Measurements from ENCODE around the gene SYNGR1.

SYNGR1 gene

GRCh38 chr22:39362271-39362670, 12.5 kb downstream of the SYNGR1 start:
- H4K8ac ChIP-seq (ENCODE audit: low read length) = no peak overlapping the region
- H3K27me3 ChIP-seq (ENCODE audit: control insufficient read depth in 1 of 2, insufficient read depth in 1 of 2, low read length in 2 of 2) = no peaks in the 10 kb centered on the region
- H2AFZ ChIP-seq (ENCODE audit: low read depth, low read length) = no peak overlapping the region
- no peak for DNase-seq
- no peak overlapping the region for H2BK12ac ChIP-seq (ENCODE audit: low read length in 2 of 2)
- no peak overlapping the region for H3K4me2 ChIP-seq (ENCODE audit: low read length, poor library complexity, severe bottlenecking)
- H2BK5ac ChIP-seq (ENCODE audit: low read depth, low read length, poor library complexity, severe bottlenecking) = peak overlapping the region; percentile 8
- no peak overlapping the region for H2BK15ac ChIP-seq (ENCODE audit: low read depth, poor library complexity, severe bottlenecking)
- peaks cover 60% of the 10 kb centered on the region for H3K4me1 ChIP-seq (ENCODE audit: control insufficient read depth, insufficient read depth, low read depth, low read length)
- H3K9me3 ChIP-seq (ENCODE audit: control insufficient read depth, low read length) = no peaks in the 10 kb centered on the region
- no peak overlapping the region for H3K4me3 ChIP-seq (ENCODE audit: insufficient read depth in 1 of 2, low read depth in 1 of 2, low read length in 2 of 2)
- no peak overlapping the region for H4K91ac ChIP-seq (ENCODE audit: low read length)
- H3K79me1 ChIP-seq (replicated peaks; ENCODE audit: low read length, poor library complexity, severe bottlenecking) = peaks cover 15% of the 10 kb centered on the region
- H3K14ac ChIP-seq (ENCODE audit: low read length in 2 of 2) = no peak overlapping the region
- H3K9ac ChIP-seq (ENCODE audit: low read length) = no peak overlapping the region
- H3K18ac ChIP-seq (ENCODE audit: low read depth in 1 of 2, low read length in 2 of 2) = no peak overlapping the region
- no peak overlapping the region for H2BK120ac ChIP-seq (ENCODE audit: low read depth, low read length)
- H3K4ac ChIP-seq (ENCODE audit: low read depth in 1 of 2, low read length in 2 of 2) = no peak overlapping the region
- H3K36me3 ChIP-seq (ENCODE audit: control insufficient read depth in 1 of 2, insufficient read depth in 2 of 2, low read depth in 1 of 2, low read length in 2 of 2) = peaks cover 0 to 13% of the 10 kb centered on the region in 2 experiments
- H3K27ac ChIP-seq (ENCODE audit: low read length, poor library complexity, severe bottlenecking) = no peak overlapping the region
- WGBS = 55% methylated on average over 10 of the region's 11 CpGs
- H2AK5ac ChIP-seq (ENCODE audit: low read length, severe bottlenecking) = peak overlapping the region; percentile 73
- H3K23ac ChIP-seq (ENCODE audit: low read length in 2 of 2) = no peak overlapping the region

- H2BK15ac ChIP-seq (ENCODE audit: low read depth, poor library complexity, severe bottlenecking) = no peak overlapping the region
- no peak overlapping the region for H2BK12ac ChIP-seq (ENCODE audit: low read length in 2 of 2)
- no peak overlapping the region for H4K91ac ChIP-seq (ENCODE audit: low read length)
- no peak overlapping the region for H3K27ac ChIP-seq (ENCODE audit: low read length, poor library complexity, severe bottlenecking)
- WGBS = 93% methylated on average over 4 of the region's 4 CpGs
- H3K4me1 ChIP-seq (ENCODE audit: control insufficient read depth, insufficient read depth, low read depth, low read length) = peaks cover 56% of the 10 kb centered on the region
- H3K4me2 ChIP-seq (ENCODE audit: low read length, poor library complexity, severe bottlenecking) = no peak overlapping the region
- DNase-seq = no peak
- H3K4ac ChIP-seq (ENCODE audit: low read depth in 1 of 2, low read length in 2 of 2) = no peak overlapping the region
- no peaks in the 10 kb centered on the region for H3K27me3 ChIP-seq (ENCODE audit: control insufficient read depth in 1 of 2, insufficient read depth in 1 of 2, low read length in 2 of 2)
- peak overlapping the region; percentile 73 for H2AK5ac ChIP-seq (ENCODE audit: low read length, severe bottlenecking)
- H2BK120ac ChIP-seq (ENCODE audit: low read depth, low read length) = no peak overlapping the region
- H3K18ac ChIP-seq (ENCODE audit: low read depth in 1 of 2, low read length in 2 of 2) = no peak overlapping the region
- no peak overlapping the region for H3K9ac ChIP-seq (ENCODE audit: low read length)
- no peak overlapping the region for H4K8ac ChIP-seq (ENCODE audit: low read length)
- H3K79me1 ChIP-seq (replicated peaks; ENCODE audit: low read length, poor library complexity, severe bottlenecking) = peaks cover 18% of the 10 kb centered on the region
- no peak overlapping the region for H2BK5ac ChIP-seq (ENCODE audit: low read depth, low read length, poor library complexity, severe bottlenecking)
- H3K23ac ChIP-seq (ENCODE audit: low read length in 2 of 2) = no peak overlapping the region
- peaks cover 0 to 13% of the 10 kb centered on the region in 2 experiments for H3K36me3 ChIP-seq (ENCODE audit: control insufficient read depth in 1 of 2, insufficient read depth in 2 of 2, low read depth in 1 of 2, low read length in 2 of 2)
- H2AFZ ChIP-seq (ENCODE audit: low read depth, low read length) = no peak overlapping the region
- no peaks in the 10 kb centered on the region for H3K9me3 ChIP-seq (ENCODE audit: control insufficient read depth, low read length)
- no peak overlapping the region for H3K14ac ChIP-seq (ENCODE audit: low read length in 2 of 2)
- H3K4me3 ChIP-seq (ENCODE audit: insufficient read depth in 1 of 2, low read depth in 1 of 2, low read length in 2 of 2) = no peak overlapping the region
These were observed 13.1 kb downstream of the SYNGR1 start for GRCh38 chr22:39362932-39363331.

GRCh38 chr22:39363751-39364515, 14.1 kb downstream of the SYNGR1 start:
- Histone ChIP-seq H3K79me1 (replicated peaks; ENCODE audit: low read length, poor library complexity, severe bottlenecking) (peaks cover 18% of the 10 kb centered on the region), H3K9me3 (ENCODE audit: control insufficient read depth, low read length) (no peaks in the 10 kb centered on the region), H3K27me3 (ENCODE audit: control insufficient read depth in 1 of 2, insufficient read depth in 1 of 2, low read length in 2 of 2) (no peaks in the 10 kb centered on the region), H3K4me3 (ENCODE audit: insufficient read depth in 1 of 2, low read depth in 1 of 2, low read length in 2 of 2) (no peak overlapping the region), H3K9ac (ENCODE audit: low read length) (peak overlapping the region; percentile 29), H3K14ac (ENCODE audit: low read length in 2 of 2) (no peak overlapping the region), H4K91ac (ENCODE audit: low read length) (no peak overlapping the region), H2AFZ (ENCODE audit: low read depth, low read length) (no peak overlapping the region), H2BK12ac (ENCODE audit: low read length in 2 of 2) (no peak overlapping the region), H2AK5ac (ENCODE audit: low read length, severe bottlenecking) (peak overlapping the region; percentile 62), H2BK5ac (ENCODE audit: low read depth, low read length, poor library complexity, severe bottlenecking) (no peak overlapping the region), H3K23ac (ENCODE audit: low read length in 2 of 2) (no peak overlapping the region), H3K36me3 (ENCODE audit: control insufficient read depth in 1 of 2, insufficient read depth in 2 of 2, low read depth in 1 of 2, low read length in 2 of 2) (peaks cover 0 to 8% of the 10 kb centered on the region in 2 experiments), H3K27ac (ENCODE audit: low read length, poor library complexity, severe bottlenecking) (no peak overlapping the region), H4K8ac (ENCODE audit: low read length) (peak overlapping the region; percentile 1), H3K4me1 (ENCODE audit: control insufficient read depth, insufficient read depth, low read depth, low read length) (peaks cover 56% of the 10 kb centered on the region), H3K18ac (ENCODE audit: low read depth in 1 of 2, low read length in 2 of 2) (peak overlapping the region in 1 of 2 experiments; percentile 35), H3K4me2 (ENCODE audit: low read length, poor library complexity, severe bottlenecking) (no peak overlapping the region), H3K4ac (ENCODE audit: low read depth in 1 of 2, low read length in 2 of 2) (no peak overlapping the region), H2BK120ac (ENCODE audit: low read depth, low read length) (no peak overlapping the region), H2BK15ac (ENCODE audit: low read depth, poor library complexity, severe bottlenecking) (no peak overlapping the region)
- DNase-seq = no peak
- 77% methylated on average over 19 of the region's 19 CpGs for WGBS

- no peak overlapping the region for H4K91ac ChIP-seq (ENCODE audit: low read length)
- no peaks in the 10 kb centered on the region for H3K27me3 ChIP-seq (ENCODE audit: control insufficient read depth in 1 of 2, insufficient read depth in 1 of 2, low read length in 2 of 2)
- H3K79me1 ChIP-seq (replicated peaks; ENCODE audit: low read length, poor library complexity, severe bottlenecking) = peaks cover 23% of the 10 kb centered on the region
- H3K4me2 ChIP-seq (ENCODE audit: low read length, poor library complexity, severe bottlenecking) = no peak overlapping the region
- no peak overlapping the region for H2BK5ac ChIP-seq (ENCODE audit: low read depth, low read length, poor library complexity, severe bottlenecking)
- H2AK5ac ChIP-seq (ENCODE audit: low read length, severe bottlenecking) = peak overlapping the region; percentile 63
- no peak overlapping the region for H2BK15ac ChIP-seq (ENCODE audit: low read depth, poor library complexity, severe bottlenecking)
- no peak overlapping the region for H3K4ac ChIP-seq (ENCODE audit: low read depth in 1 of 2, low read length in 2 of 2)
- 90% methylated on average over 11 of the region's 11 CpGs for WGBS
- no peak overlapping the region for H3K14ac ChIP-seq (ENCODE audit: low read length in 2 of 2)
- H3K18ac ChIP-seq (ENCODE audit: low read depth in 1 of 2, low read length in 2 of 2) = no peak overlapping the region
- H3K9me3 ChIP-seq (ENCODE audit: control insufficient read depth, low read length) = no peaks in the 10 kb centered on the region
- H3K4me3 ChIP-seq (ENCODE audit: insufficient read depth in 1 of 2, low read depth in 1 of 2, low read length in 2 of 2) = no peak overlapping the region
- H2BK12ac ChIP-seq (ENCODE audit: low read length in 2 of 2) = no peak overlapping the region
- no peak overlapping the region for H3K23ac ChIP-seq (ENCODE audit: low read length in 2 of 2)
- no peak overlapping the region for H2AFZ ChIP-seq (ENCODE audit: low read depth, low read length)
- peaks cover 52% of the 10 kb centered on the region for H3K4me1 ChIP-seq (ENCODE audit: control insufficient read depth, insufficient read depth, low read depth, low read length)
- H2BK120ac ChIP-seq (ENCODE audit: low read depth, low read length) = no peak overlapping the region
- H3K36me3 ChIP-seq (ENCODE audit: control insufficient read depth in 1 of 2, insufficient read depth in 2 of 2, low read depth in 1 of 2, low read length in 2 of 2) = peaks cover 0 to 10% of the 10 kb centered on the region in 2 experiments
- H4K8ac ChIP-seq (ENCODE audit: low read length) = no peak overlapping the region
- peak; percentile 43 for DNase-seq
- H3K9ac ChIP-seq (ENCODE audit: low read length) = peak overlapping the region; percentile 35
- H3K27ac ChIP-seq (ENCODE audit: low read length, poor library complexity, severe bottlenecking) = no peak overlapping the region
These were observed 15.1 kb downstream of the SYNGR1 start for GRCh38 chr22:39364714-39365491.
